GM23338 (cell line): ENCODE measurements around the gene OR13H1. TPM values are rescaled to one million over a fixed set of nuclear protein-coding genes. Genes with fewer than 3 reads are reported as not detected.

Experiments used
- ATAC-seq: fragments of 200-7000 bp; cut with Tn5 transposase; 3 replicates; pipeline ENCODE4 v1.9.1; 2020
- DNase-seq: peaks from one replicate; pipeline ENCODE4 v3.0.0-alpha.2; 2015; ENCODE audit warnings: low spot score
- H2AFZ ChIP-seq: fragments of 200-600 bp; sonication (generic); 2 replicates; pipeline ENCODE4 v1.8.0; 2016; ENCODE audit warnings: antibody characterized with exemption, mild to moderate bottlenecking, moderate library complexity
- H3F3A ChIP-seq: fragments of 200-600 bp; sonication (generic); replicated peaks from 2 replicates; pipeline ENCODE4 v1.8.0; 2017; ENCODE audit warnings: antibody characterized with exemption, mixed run types, low read depth
- H3K27ac ChIP-seq: fragments of 200-600 bp; sonication (generic); 2 replicates; pipeline ENCODE4 v1.6.1; 2016; ENCODE audit warnings: low read depth
- H3K27me3 ChIP-seq: fragments of 200-600 bp; sonication (generic); 2 replicates; pipeline ENCODE4 v1.8.0; 2016; ENCODE audit warnings: mild to moderate bottlenecking, mixed run types, moderate library complexity; ENCODE audit not compliant: insufficient read depth
- H3K36me3 ChIP-seq: fragments of 200-600 bp; sonication (generic); 2 replicates; pipeline ENCODE4 v1.8.0; 2016; ENCODE audit warnings: mild to moderate bottlenecking; ENCODE audit not compliant: insufficient read depth
- H3K4me1 ChIP-seq: fragments of 200-600 bp; sonication (generic); 2 replicates; pipeline ENCODE4 v1.8.0; 2016; ENCODE audit warnings: mild to moderate bottlenecking, moderate library complexity; ENCODE audit not compliant: insufficient read depth
- H3K4me2 ChIP-seq: fragments of 200-600 bp; sonication (generic); 2 replicates; pipeline ENCODE4 v1.7.1; 2017; ENCODE audit warnings: mixed run types
- H3K4me3 ChIP-seq: fragments of 200-600 bp; sonication (generic); 2 replicates; pipeline ENCODE4 v1.6.1; 2016; ENCODE audit warnings: mixed run types
- H3K79me2 ChIP-seq: fragments of 200-600 bp; sonication (generic); replicated peaks from 2 replicates; pipeline ENCODE4 v1.8.0; 2017; ENCODE audit warnings: mild to moderate bottlenecking; ENCODE audit not compliant: insufficient read depth
- H3K9me2 ChIP-seq: fragments of 200-600 bp; sonication (generic); 2 replicates; pipeline ENCODE4 v1.8.0; 2017; ENCODE audit not compliant: insufficient read depth
- H4K20me1 ChIP-seq: fragments of 200-600 bp; sonication (generic); replicated peaks from 2 replicates; pipeline ENCODE4 v1.8.0; 2017; ENCODE audit warnings: mild to moderate bottlenecking; ENCODE audit not compliant: insufficient read depth
- H3K27ac Mint-ChIP-seq: 2 replicates; pipeline ENCODE4 v1.8.0; 2020; ENCODE audit warnings: inconsistent platforms, mild to moderate bottlenecking, moderate library complexity, mixed read lengths
- H3K27me3 Mint-ChIP-seq: 3 replicates; pipeline ENCODE4 v1.8.0; 2022; ENCODE audit warnings: low read depth, mild to moderate bottlenecking, moderate library complexity, mixed read lengths, inconsistent platforms; ENCODE audit not compliant: insufficient read depth, poor library complexity
- H3K36me3 Mint-ChIP-seq: 3 replicates; pipeline ENCODE4 v1.8.0; 2021; ENCODE audit warnings: low read depth, mild to moderate bottlenecking, inconsistent platforms, moderate library complexity, mixed read lengths
- H3K4me1 Mint-ChIP-seq: 3 replicates; pipeline ENCODE4 v1.8.0; 2020; ENCODE audit warnings: mild to moderate bottlenecking, inconsistent platforms, mixed read lengths
- H3K4me3 Mint-ChIP-seq: 3 replicates; pipeline ENCODE4 v1.8.0; 2021; ENCODE audit warnings: moderate library complexity, mild to moderate bottlenecking, inconsistent platforms, mixed read lengths
- H3K9me3 Mint-ChIP-seq: 3 replicates; pipeline ENCODE4 v1.8.0; 2020; ENCODE audit warnings: moderate library complexity, mild to moderate bottlenecking, inconsistent platforms, mixed read lengths
- CREB1 ChIP-seq: fragments of 250-450 bp; sonication (Bioruptor Pico); IDR thresholded peaks from 2 replicates; pipeline ENCODE4 v1.5.0; 2020; ENCODE audit warnings: low read depth, mild to moderate bottlenecking, moderate library complexity
- EZH2 ChIP-seq: fragments of 200-600 bp; sonication (generic); IDR thresholded peaks from one replicate; pipeline ENCODE4 v1.8.0; 2017; ENCODE audit warnings: antibody characterized with exemption, mild to moderate bottlenecking, low read depth; ENCODE audit not compliant: unreplicated experiment
- EZH2phosphoT487 ChIP-seq: fragments of 200-600 bp; sonication (generic); IDR thresholded peaks from one replicate; pipeline ENCODE4 v1.8.1; 2018; ENCODE audit warnings: antibody characterized with exemption; ENCODE audit not compliant: unreplicated experiment
- JUNB ChIP-seq: IDR thresholded peaks from one replicate; pipeline ENCODE4 v1.6.1; 2016; ENCODE audit warnings: antibody characterized with exemption; ENCODE audit not compliant: unreplicated experiment
- NANOG ChIP-seq: IDR thresholded peaks from 2 replicates; pipeline ENCODE4 v1.6.1; 2016; ENCODE audit warnings: antibody characterized with exemption, borderline replicate concordance
- POLR2AphosphoS5 ChIP-seq: IDR thresholded peaks from 2 replicates; pipeline ENCODE4 v1.6.1; 2016; ENCODE audit warnings: antibody characterized with exemption, low read depth
- STAT1 ChIP-seq: IDR thresholded peaks from one replicate; pipeline ENCODE4 v1.6.1; 2016; ENCODE audit warnings: antibody characterized with exemption; ENCODE audit not compliant: unreplicated experiment
- ZNF114 ChIP-seq: fragments of 250-450 bp; sonication (Bioruptor Pico); IDR thresholded peaks from 2 replicates; pipeline ENCODE4 v1.5.0; 2020; ENCODE audit warnings: mild to moderate bottlenecking, moderate library complexity
- ZNF331 ChIP-seq: fragments of 250-450 bp; sonication (Bioruptor Pico); IDR thresholded peaks from 2 replicates; pipeline ENCODE4 v1.5.0; 2020; ENCODE audit warnings: low read depth, mild to moderate bottlenecking, moderate library complexity
- polyA plus RNA-seq: library from polyadenylated mRNA; unstranded; fragments of >200 nt; fragmentation: Nextera tagmentation; extraction: Ambion mirVana; gene quantifications from 2 replicates; pipeline ENCODE4 v1.2.1, GENCODE V29; 2016
- total RNA-seq: library from RNA; depleted of rRNA; stranded (reverse); fragments of >200 nt; shearing (Covaris generic); gene quantifications from 2 replicates; pipeline ENCODE4 v1.2.3, GENCODE V29; 2014
- TF ChIP-seq, protein P1 (sequence below): IDR thresholded peaks from 2 replicates; pipeline ENCODE4 v1.6.1; 2016; ENCODE audit warnings: antibody characterized with exemption
- TF ChIP-seq, protein P2 (sequence below): IDR thresholded peaks from one replicate; pipeline ENCODE4 v1.6.1; 2018; ENCODE audit warnings: antibody characterized with exemption; ENCODE audit not compliant: unreplicated experiment
- TF ChIP-seq, protein P3 (sequence below): fragments of 250-450 bp; sonication (Bioruptor Pico); IDR thresholded peaks from 2 replicates; pipeline ENCODE4 v1.5.0; 2020; ENCODE audit warnings: mild to moderate bottlenecking, moderate library complexity
- TF ChIP-seq, protein P4 (sequence below), 2 experiments: fragments of 200-600 bp in 1 of 2; sonication (generic) in 1 of 2; conservative IDR thresholded peaks; 2 replicates each; pipeline versions ENCODE4 v1.5.1 to v1.6.1; 2016 to 2017; ENCODE audit warnings: antibody characterized with exemption in 2 of 2, low read depth in 2 of 2, mild to moderate bottlenecking in 2 of 2, moderate library complexity in 1 of 2

The OR13H1 gene
- total and polyA plus RNA-seq, 2 experiments from 2014 or later: not detected

DNA sequence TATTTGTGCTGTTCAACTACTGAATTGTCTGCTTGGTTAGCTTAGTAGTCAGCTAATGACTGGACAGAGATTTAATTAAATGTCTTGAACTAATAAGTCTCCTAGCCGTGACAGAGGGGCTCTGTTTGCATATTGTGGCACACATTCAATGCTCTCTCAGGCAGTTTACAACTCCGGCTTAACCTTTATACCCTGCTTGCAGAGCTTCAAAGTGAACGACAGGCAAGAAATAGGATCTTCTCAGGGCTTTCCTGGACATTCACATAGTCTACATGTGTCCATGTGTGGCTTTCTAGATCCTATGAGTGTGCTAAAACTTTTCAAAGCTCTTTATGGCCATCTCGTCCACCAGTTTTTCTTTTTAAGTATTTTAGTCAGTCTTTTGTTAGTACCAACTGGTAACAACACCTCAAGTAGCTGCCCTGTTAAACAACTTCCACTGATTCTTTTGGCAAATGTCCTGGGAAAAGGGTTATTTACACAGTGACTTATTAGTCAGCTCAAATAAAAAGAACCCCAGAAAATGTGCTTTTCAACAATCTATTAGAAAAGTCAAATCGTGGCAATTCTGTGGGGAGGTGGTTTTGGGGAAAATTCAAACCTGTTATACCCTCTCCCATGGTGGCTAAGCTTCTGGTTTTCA lies 28.6 kb downstream of the OR13H1 start:
- DNase-seq: no peak
- no peak overlapping the region for H3K4me2 ChIP-seq
- H3K4me3 ChIP-seq: no peak overlapping the region
- H3K79me2 ChIP-seq: peaks cover 45% of the 10 kb centered on the region
- Mint-ChIP-seq H3K36me3 (no peaks in the 10 kb centered on the region), H3K4me1 (peaks cover 15% of the 10 kb centered on the region), H3K27ac (no peak overlapping the region), H3K4me3 (no peak overlapping the region), H3K27me3 (peaks cover 1% of the 10 kb centered on the region), H3K9me3 (no peaks in the 10 kb centered on the region; the same call in 2 of the 3 replicates)
- no peak for ATAC-seq
- no peaks in the 10 kb centered on the region for H3K9me2 ChIP-seq
- TF ChIP-seq POLR2AphosphoS5: no peak
- TF ChIP-seq, protein P1, sequence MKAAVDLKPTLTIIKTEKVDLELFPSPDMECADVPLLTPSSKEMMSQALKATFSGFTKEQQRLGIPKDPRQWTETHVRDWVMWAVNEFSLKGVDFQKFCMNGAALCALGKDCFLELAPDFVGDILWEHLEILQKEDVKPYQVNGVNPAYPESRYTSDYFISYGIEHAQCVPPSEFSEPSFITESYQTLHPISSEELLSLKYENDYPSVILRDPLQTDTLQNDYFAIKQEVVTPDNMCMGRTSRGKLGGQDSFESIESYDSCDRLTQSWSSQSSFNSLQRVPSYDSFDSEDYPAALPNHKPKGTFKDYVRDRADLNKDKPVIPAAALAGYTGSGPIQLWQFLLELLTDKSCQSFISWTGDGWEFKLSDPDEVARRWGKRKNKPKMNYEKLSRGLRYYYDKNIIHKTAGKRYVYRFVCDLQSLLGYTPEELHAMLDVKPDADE: no peak
- no peak for TF ChIP-seq JUNB
- TF ChIP-seq, protein P2, sequence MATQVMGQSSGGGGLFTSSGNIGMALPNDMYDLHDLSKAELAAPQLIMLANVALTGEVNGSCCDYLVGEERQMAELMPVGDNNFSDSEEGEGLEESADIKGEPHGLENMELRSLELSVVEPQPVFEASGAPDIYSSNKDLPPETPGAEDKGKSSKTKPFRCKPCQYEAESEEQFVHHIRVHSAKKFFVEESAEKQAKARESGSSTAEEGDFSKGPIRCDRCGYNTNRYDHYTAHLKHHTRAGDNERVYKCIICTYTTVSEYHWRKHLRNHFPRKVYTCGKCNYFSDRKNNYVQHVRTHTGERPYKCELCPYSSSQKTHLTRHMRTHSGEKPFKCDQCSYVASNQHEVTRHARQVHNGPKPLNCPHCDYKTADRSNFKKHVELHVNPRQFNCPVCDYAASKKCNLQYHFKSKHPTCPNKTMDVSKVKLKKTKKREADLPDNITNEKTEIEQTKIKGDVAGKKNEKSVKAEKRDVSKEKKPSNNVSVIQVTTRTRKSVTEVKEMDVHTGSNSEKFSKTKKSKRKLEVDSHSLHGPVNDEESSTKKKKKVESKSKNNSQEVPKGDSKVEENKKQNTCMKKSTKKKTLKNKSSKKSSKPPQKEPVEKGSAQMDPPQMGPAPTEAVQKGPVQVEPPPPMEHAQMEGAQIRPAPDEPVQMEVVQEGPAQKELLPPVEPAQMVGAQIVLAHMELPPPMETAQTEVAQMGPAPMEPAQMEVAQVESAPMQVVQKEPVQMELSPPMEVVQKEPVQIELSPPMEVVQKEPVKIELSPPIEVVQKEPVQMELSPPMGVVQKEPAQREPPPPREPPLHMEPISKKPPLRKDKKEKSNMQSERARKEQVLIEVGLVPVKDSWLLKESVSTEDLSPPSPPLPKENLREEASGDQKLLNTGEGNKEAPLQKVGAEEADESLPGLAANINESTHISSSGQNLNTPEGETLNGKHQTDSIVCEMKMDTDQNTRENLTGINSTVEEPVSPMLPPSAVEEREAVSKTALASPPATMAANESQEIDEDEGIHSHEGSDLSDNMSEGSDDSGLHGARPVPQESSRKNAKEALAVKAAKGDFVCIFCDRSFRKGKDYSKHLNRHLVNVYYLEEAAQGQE: no peak
- TF ChIP-seq STAT1: no peak
- TF ChIP-seq, protein P3, sequence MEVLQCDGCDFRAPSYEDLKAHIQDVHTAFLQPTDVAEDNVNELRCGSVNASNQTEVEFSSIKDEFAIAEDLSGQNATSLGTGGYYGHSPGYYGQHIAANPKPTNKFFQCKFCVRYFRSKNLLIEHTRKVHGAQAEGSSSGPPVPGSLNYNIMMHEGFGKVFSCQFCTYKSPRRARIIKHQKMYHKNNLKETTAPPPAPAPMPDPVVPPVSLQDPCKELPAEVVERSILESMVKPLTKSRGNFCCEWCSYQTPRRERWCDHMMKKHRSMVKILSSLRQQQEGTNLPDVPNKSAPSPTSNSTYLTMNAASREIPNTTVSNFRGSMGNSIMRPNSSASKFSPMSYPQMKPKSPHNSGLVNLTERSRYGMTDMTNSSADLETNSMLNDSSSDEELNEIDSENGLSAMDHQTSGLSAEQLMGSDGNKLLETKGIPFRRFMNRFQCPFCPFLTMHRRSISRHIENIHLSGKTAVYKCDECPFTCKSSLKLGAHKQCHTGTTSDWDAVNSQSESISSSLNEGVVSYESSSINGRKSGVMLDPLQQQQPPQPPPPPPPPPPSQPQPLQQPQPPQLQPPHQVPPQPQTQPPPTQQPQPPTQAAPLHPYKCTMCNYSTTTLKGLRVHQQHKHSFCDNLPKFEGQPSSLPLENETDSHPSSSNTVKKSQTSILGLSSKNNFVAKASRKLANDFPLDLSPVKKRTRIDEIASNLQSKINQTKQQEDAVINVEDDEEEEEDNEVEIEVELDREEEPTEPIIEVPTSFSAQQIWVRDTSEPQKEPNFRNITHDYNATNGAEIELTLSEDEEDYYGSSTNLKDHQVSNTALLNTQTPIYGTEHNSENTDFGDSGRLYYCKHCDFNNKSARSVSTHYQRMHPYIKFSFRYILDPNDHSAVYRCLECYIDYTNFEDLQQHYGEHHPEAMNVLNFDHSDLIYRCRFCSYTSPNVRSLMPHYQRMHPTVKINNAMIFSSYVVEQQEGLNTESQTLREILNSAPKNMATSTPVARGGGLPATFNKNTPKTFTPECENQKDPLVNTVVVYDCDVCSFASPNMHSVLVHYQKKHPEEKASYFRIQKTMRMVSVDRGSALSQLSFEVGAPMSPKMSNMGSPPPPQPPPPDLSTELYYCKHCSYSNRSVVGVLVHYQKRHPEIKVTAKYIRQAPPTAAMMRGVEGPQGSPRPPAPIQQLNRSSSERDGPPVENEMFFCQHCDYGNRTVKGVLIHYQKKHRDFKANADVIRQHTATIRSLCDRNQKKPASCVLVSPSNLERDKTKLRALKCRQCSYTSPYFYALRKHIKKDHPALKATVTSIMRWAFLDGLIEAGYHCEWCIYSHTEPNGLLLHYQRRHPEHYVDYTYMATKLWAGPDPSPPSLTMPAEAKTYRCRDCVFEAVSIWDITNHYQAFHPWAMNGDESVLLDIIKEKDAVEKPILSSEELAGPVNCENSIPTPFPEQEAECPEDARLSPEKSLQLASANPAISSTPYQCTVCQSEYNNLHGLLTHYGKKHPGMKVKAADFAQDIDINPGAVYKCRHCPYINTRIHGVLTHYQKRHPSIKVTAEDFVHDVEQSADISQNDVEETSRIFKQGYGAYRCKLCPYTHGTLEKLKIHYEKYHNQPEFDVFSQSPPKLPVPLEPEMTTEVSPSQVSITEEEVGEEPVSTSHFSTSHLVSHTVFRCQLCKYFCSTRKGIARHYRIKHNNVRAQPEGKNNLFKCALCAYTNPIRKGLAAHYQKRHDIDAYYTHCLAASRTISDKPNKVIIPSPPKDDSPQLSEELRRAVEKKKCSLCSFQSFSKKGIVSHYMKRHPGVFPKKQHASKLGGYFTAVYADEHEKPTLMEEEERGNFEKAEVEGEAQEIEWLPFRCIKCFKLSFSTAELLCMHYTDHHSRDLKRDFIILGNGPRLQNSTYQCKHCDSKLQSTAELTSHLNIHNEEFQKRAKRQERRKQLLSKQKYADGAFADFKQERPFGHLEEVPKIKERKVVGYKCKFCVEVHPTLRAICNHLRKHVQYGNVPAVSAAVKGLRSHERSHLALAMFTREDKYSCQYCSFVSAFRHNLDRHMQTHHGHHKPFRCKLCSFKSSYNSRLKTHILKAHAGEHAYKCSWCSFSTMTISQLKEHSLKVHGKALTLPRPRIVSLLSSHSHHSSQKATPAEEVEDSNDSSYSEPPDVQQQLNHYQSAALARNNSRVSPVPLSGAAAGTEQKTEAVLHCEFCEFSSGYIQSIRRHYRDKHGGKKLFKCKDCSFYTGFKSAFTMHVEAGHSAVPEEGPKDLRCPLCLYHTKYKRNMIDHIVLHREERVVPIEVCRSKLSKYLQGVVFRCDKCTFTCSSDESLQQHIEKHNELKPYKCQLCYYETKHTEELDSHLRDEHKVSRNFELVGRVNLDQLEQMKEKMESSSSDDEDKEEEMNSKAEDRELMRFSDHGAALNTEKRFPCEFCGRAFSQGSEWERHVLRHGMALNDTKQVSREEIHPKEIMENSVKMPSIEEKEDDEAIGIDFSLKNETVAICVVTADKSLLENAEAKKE (CRISPR knock-in tag): no peak
- no peak for TF ChIP-seq EZH2
- TF ChIP-seq NANOG: no peak
- TF ChIP-seq, protein P4, sequence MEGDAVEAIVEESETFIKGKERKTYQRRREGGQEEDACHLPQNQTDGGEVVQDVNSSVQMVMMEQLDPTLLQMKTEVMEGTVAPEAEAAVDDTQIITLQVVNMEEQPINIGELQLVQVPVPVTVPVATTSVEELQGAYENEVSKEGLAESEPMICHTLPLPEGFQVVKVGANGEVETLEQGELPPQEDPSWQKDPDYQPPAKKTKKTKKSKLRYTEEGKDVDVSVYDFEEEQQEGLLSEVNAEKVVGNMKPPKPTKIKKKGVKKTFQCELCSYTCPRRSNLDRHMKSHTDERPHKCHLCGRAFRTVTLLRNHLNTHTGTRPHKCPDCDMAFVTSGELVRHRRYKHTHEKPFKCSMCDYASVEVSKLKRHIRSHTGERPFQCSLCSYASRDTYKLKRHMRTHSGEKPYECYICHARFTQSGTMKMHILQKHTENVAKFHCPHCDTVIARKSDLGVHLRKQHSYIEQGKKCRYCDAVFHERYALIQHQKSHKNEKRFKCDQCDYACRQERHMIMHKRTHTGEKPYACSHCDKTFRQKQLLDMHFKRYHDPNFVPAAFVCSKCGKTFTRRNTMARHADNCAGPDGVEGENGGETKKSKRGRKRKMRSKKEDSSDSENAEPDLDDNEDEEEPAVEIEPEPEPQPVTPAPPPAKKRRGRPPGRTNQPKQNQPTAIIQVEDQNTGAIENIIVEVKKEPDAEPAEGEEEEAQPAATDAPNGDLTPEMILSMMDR (conservative IDR thresholded peaks at IDR 0.05; ENCODE audit: low read depth in 2 of 2): no peak
- TF ChIP-seq CREB1: no peak
- no peak for TF ChIP-seq ZNF331 (CRISPR knock-in tag)
- no peak for TF ChIP-seq ZNF114 (CRISPR knock-in tag)
- no peak for TF ChIP-seq EZH2phosphoT487
- H3K27ac ChIP-seq: no peak overlapping the region
- H4K20me1 ChIP-seq: no peaks in the 10 kb centered on the region
- H3F3A ChIP-seq: no peaks in the 10 kb centered on the region
- H3K36me3 ChIP-seq: no peaks in the 10 kb centered on the region
- H3K4me1 ChIP-seq: peaks cover 15% of the 10 kb centered on the region
- H3K27me3 ChIP-seq: no peaks in the 10 kb centered on the region
- no peak overlapping the region for H2AFZ ChIP-seq
